CD4-positive, CD25-positive, alpha-beta regulatory T cell (primary cell): ENCODE data around the gene CYP2A6. TPM values are rescaled to one million over a fixed set of nuclear protein-coding genes. Genes with fewer than 3 reads are reported as not detected.
"Not testable (repeated sequence)": the region's sequence is repeated elsewhere in the genome, so short reads cannot be mapped to it uniquely, and the experiment has no call there.

Experiments
- ATAC-seq, 2 donors: fragments of 150-1000 bp; cut with Tn5 transposase; one replicate each; pipeline ENCODE4 v1.10.0; 2021; ENCODE audit warnings: low read depth in 2 of 2, moderate number of reproducible peaks in 2 of 2, moderate library complexity in 1 of 2
- DNase-seq, 3 donors: peaks; one replicate each; pipeline versions ENCODE4 v3.0.0 to v3.0.0-alpha.2; 2012 to 2022; ENCODE audit warnings: mixed read lengths in 1 of 3
- H3K27ac ChIP-seq: one replicate; pipeline ENCODE4 v1.7.0; 2013; ENCODE audit warnings: mild to moderate bottlenecking, low read length; ENCODE audit not compliant: insufficient read depth, poor library complexity, severe bottlenecking
- H3K27me3 ChIP-seq: one replicate; pipeline ENCODE4 v1.7.0; 2013; ENCODE audit warnings: low read length; ENCODE audit not compliant: control insufficient read depth, insufficient read depth
- H3K36me3 ChIP-seq: one replicate; pipeline ENCODE4 v1.7.0; 2013; ENCODE audit warnings: mild to moderate bottlenecking, low read length, moderate library complexity; ENCODE audit not compliant: control insufficient read depth, insufficient read depth
- H3K4me1 ChIP-seq: 2 replicates; pipeline ENCODE4 v1.7.0; 2013; ENCODE audit warnings: mild to moderate bottlenecking, low read length; ENCODE audit not compliant: insufficient read depth, control insufficient read depth, poor library complexity, severe bottlenecking
- H3K4me3 ChIP-seq: one replicate; pipeline ENCODE4 v1.7.0; 2013; ENCODE audit warnings: low read depth, mild to moderate bottlenecking, low read length, moderate library complexity
- H3K9me3 ChIP-seq, 2 experiments: 1 replicate in 1 of 2; 2 replicates in 1 of 2; pipeline ENCODE4 v1.7.0; 2013; ENCODE audit warnings: low read length in 2 of 2, mild to moderate bottlenecking in 1 of 2, moderate library complexity in 1 of 2; ENCODE audit not compliant: control insufficient read depth in 2 of 2
- H3K27ac Mint-ChIP-seq, 3 donors: one replicate each; pipeline ENCODE4 v1.8.0; 2020 to 2022; ENCODE audit warnings: mild to moderate bottlenecking in 3 of 3, mixed read lengths in 3 of 3, moderate library complexity in 2 of 3
- H3K27me3 Mint-ChIP-seq: one replicate; pipeline ENCODE4 v1.8.0; 2022; ENCODE audit warnings: mild to moderate bottlenecking, mixed read lengths
- H3K36me3 Mint-ChIP-seq: one replicate; pipeline ENCODE4 v1.8.0; 2020; ENCODE audit warnings: mixed read lengths
- H3K4me1 Mint-ChIP-seq, 4 donors: one replicate each; pipeline ENCODE4 v1.8.0; 2020 to 2022; ENCODE audit warnings: mixed read lengths in 4 of 4, mild to moderate bottlenecking in 1 of 4
- H3K4me3 Mint-ChIP-seq, 4 donors: one replicate each; pipeline ENCODE4 v1.8.0; 2020 to 2022; ENCODE audit warnings: mild to moderate bottlenecking in 4 of 4, mixed read lengths in 4 of 4, moderate library complexity in 3 of 4
- H3K9me3 Mint-ChIP-seq, 7 donors: one replicate each; pipeline ENCODE4 v1.8.0; 2020 to 2022; ENCODE audit warnings: mixed read lengths in 7 of 7, mild to moderate bottlenecking in 3 of 7, moderate library complexity in 2 of 7
- polyA plus RNA-seq, 4 donors: library from polyadenylated mRNA; unstranded; fragments of 300-500 nt; fragmentation: Illumina TruSeq; gene quantifications; one replicate each; pipeline ENCODE4 v1.2.3, GENCODE V29; 2021
- total RNA-seq: library from RNA; stranded (reverse); gene quantifications from one replicate; pipeline ENCODE4 v1.2.3, GENCODE V29; 2022

Gene CYP2A6
- total and polyA plus RNA-seq, 5 donors from 2014 or later, result not detected

DNA sequence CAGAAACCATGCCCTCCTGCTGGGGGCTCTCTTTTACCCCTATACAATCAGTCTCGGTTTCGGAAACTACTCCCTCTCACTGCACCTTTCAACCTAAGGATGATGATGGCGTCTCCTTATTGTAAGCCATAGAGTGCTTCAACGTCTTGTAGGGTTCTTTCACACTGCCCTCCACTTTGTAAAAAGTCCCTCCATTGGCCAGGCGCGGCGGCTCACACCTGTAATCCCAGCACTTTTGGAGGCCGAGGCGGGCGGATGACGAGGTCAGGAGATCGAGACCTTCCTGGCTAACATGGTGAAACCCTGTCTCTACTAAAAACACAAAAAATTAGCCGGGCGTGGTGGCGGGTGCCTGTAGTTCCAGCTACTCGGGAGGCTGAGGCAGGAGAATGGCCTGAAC, 19.5 kb downstream of the CYP2A6 start:
- not testable (repeated sequence) for H3K9me3 Mint-ChIP-seq, H3K27me3 ChIP-seq, H3K27me3 Mint-ChIP-seq, H3K4me1 ChIP-seq, H3K27ac Mint-ChIP-seq, H3K27ac ChIP-seq, H3K36me3 ChIP-seq, DNase-seq, H3K4me3 ChIP-seq, H3K9me3 ChIP-seq, ATAC-seq, H3K4me3 Mint-ChIP-seq
- peaks cover 7 to 23% (median 10%) of the 10 kb centered on the region in 4 donors for H3K4me1 Mint-ChIP-seq
- peaks cover 27% of the 10 kb centered on the region for H3K36me3 Mint-ChIP-seq

DNA sequence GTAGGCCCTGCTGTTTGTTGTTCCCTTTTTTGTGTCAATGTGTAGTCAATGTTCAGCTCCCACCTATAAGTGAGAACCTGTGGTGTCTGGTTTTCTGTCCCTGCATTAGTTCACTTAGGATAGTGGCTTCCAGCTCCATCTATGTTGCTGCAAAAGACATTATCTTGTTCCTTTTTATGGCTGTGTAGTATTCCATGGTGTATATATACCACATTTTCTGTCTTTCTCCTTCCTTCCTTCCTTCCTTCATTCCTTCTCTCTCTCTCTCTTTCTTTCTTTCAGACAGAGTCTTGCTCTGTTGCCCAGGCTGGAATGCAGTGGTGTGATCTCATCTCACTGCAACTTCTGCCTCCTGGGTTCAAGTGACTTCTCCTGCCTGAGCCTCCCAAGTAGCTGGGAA, 21.0 kb downstream of the CYP2A6 start:
- ATAC-seq (no peak), DNase-seq (no peak)
- no peak overlapping the region for H3K4me3 ChIP-seq
- H3K9me3 Mint-ChIP-seq, result no peaks in the 10 kb centered on the region
- peaks cover 7 to 29% (median 11%) of the 10 kb centered on the region in 4 donors for H3K4me1 Mint-ChIP-seq
- no peaks in the 10 kb centered on the region for H3K9me3 ChIP-seq
- H3K27me3 ChIP-seq, result no peaks in the 10 kb centered on the region
- H3K36me3 Mint-ChIP-seq, result peaks cover 27% of the 10 kb centered on the region
- H3K27me3 Mint-ChIP-seq, result no peaks in the 10 kb centered on the region
- H3K36me3 ChIP-seq, result peaks cover 3% of the 10 kb centered on the region
- no peak overlapping the region for H3K4me3 Mint-ChIP-seq
- H3K4me1 ChIP-seq, result no peaks in the 10 kb centered on the region
- peak overlapping the region in 2 of 3 donors; percentile 11 to 45 for H3K27ac Mint-ChIP-seq
- H3K27ac ChIP-seq, result no peak overlapping the region

DNA sequence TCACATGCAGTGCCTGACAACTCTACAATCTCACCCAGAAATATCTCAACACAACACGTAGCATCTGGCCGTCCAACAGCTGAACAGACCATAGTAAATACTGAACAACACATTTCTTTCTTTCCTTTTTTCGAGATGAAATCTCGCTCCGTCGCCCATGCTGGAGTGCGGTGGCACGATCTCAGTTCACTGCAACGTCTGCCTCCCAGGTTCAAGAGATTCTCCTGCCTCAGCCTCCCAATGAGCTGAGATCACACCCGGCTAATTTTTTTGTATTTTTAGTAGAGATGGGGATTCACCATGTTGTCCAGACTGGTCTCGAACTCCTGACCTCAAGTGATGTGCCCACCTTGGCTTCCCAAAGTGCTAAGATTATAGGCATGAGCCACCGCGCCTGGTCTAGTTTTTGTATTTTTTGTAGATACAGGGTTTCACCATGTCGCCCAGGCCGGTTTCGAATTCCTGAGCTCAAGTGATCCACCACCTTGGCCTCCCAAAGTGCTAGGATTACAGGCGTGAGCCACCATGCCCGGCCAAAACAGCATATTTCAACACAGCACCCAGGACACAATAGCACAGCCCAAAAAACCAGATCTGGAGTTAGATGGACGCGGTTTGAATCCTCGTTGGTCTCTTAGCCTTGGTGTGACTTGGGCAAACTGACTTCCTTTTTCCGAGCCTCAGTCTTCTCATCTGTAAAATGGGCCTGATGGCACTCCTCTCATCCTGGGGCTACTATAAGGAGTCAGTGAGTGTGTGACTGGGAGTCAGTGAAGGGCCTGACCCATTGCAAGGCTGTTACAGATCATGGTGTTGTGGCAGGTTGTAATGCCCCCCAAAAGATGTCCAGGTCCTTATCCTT, 22.6 kb downstream of the CYP2A6 start:
- H3K27ac ChIP-seq, result peak overlapping the region; percentile 34
- peak overlapping the region in 1 of 4 donors; percentile 66 for H3K4me3 Mint-ChIP-seq

GRCh38 chr19:40826699-40827385, 23.4 kb downstream of the CYP2A6 start:
- peaks cover 7 to 30% (median 11%) of the 10 kb centered on the region in 4 donors for H3K4me1 Mint-ChIP-seq

More for the DNA sequence above, 22.6 kb downstream of the CYP2A6 start:
- Histone ChIP-seq H3K9me3 (no peaks in the 10 kb centered on the region), H3K27me3 (no peaks in the 10 kb centered on the region), H3K4me3 (no peak overlapping the region), H3K36me3 (peaks cover 3% of the 10 kb centered on the region), H3K4me1 (no peaks in the 10 kb centered on the region)
- Mint-ChIP-seq H3K9me3 (no peaks in the 10 kb centered on the region), H3K36me3 (peaks cover 27% of the 10 kb centered on the region), H3K4me1 (peaks cover 7 to 30% (median 11%) of the 10 kb centered on the region in 4 donors), H3K27me3 (no peaks in the 10 kb centered on the region), H3K27ac (peak overlapping the region in 2 of 3 donors; percentile 94)
- DNase-seq (no peak), ATAC-seq (no peak)

GRCh38 chr19:40826312-40826698, 23.9 kb downstream of the CYP2A6 start:
- not testable (repeated sequence) for H3K27me3 ChIP-seq, ATAC-seq, H3K4me1 ChIP-seq, H3K36me3 ChIP-seq, H3K9me3 Mint-ChIP-seq, DNase-seq, H3K9me3 ChIP-seq, H3K27me3 Mint-ChIP-seq, H3K4me3 ChIP-seq
- Mint-ChIP-seq H3K36me3 (peaks cover 27% of the 10 kb centered on the region), H3K4me3 (peak overlapping the region in 3 of 4 donors; percentile 47 to 66 (median 50)), H3K27ac (peak overlapping the region; percentile 22 to 94 (median 94)), H3K4me1 (peaks cover 7 to 30% (median 11%) of the 10 kb centered on the region in 4 donors)
- peak overlapping the region; percentile 34 for H3K27ac ChIP-seq

More at GRCh38 chr19:40826699-40827385, 23.4 kb downstream of the CYP2A6 start:
- DNase-seq (peak; percentile 52 to 88 (median 76)), ATAC-seq (peak; percentile 88 to 92)
- Mint-ChIP-seq H3K36me3 (peaks cover 27% of the 10 kb centered on the region), H3K4me3 (peak overlapping the region in 3 of 4 donors; percentile 47 to 66 (median 50)), H3K27ac (peak overlapping the region; percentile 22 to 94 (median 94))
- not testable (repeated sequence) for H3K4me3 ChIP-seq, H3K27me3 Mint-ChIP-seq, H3K27me3 ChIP-seq, H3K9me3 ChIP-seq, H3K36me3 ChIP-seq, H3K9me3 Mint-ChIP-seq, H3K4me1 ChIP-seq
- peak overlapping the region; percentile 34 for H3K27ac ChIP-seq

- not testable (repeated sequence) for H3K9me3 ChIP-seq, H3K27me3 ChIP-seq, DNase-seq, H3K27ac ChIP-seq, H3K4me3 ChIP-seq, H3K27me3 Mint-ChIP-seq, H3K36me3 ChIP-seq, H3K4me3 Mint-ChIP-seq, H3K9me3 Mint-ChIP-seq, ATAC-seq, H3K4me1 ChIP-seq
- Mint-ChIP-seq H3K36me3 (peaks cover 25% of the 10 kb centered on the region), H3K4me1 (peaks cover 7 to 30% (median 11%) of the 10 kb centered on the region in 4 donors), H3K27ac (peak overlapping the region in 2 of 3 donors; percentile 13 to 54)
Observed at GRCh38 chr19:40825460-40826095, 24.7 kb downstream of the CYP2A6 start.

- not testable (repeated sequence) for H3K27me3 ChIP-seq, H3K27me3 Mint-ChIP-seq, H3K4me3 ChIP-seq, H3K4me1 ChIP-seq, H3K27ac ChIP-seq, ATAC-seq, H3K36me3 ChIP-seq, H3K4me3 Mint-ChIP-seq, H3K9me3 ChIP-seq, DNase-seq, H3K9me3 Mint-ChIP-seq
- peak overlapping the region in 1 of 3 donors; percentile 54 for H3K27ac Mint-ChIP-seq
- H3K36me3 Mint-ChIP-seq, result peaks cover 24% of the 10 kb centered on the region
- H3K4me1 Mint-ChIP-seq, result peaks cover 7 to 31% (median 11%) of the 10 kb centered on the region in 4 donors
Observed at GRCh38 chr19:40824916-40825315, 25.3 kb downstream of the CYP2A6 start.
